Measurements from ENCODE around the gene NEK8. TPM values are rescaled to one million over a fixed set of nuclear protein-coding genes. Genes with fewer than 3 reads are reported as not detected.

Gene NEK8
- polyA plus RNA-seq, 1 donor from 2014 or later = 1.5 TPM

- no peak overlapping the region for H3K4me3 ChIP-seq (ENCODE audit: low read length)
- no peaks in the 10 kb centered on the region for H3K9me3 ChIP-seq (ENCODE audit: low read length)
- TF ChIP-seq MXI1 (conservative IDR thresholded peaks at IDR 0.05; ENCODE audit: poor library complexity, severe bottlenecking) = no peak
- no peak for TF ChIP-seq TAF1 (IDR thresholded peaks at IDR 0.05; ENCODE audit: low read depth)
- TF ChIP-seq CTCF (IDR thresholded peaks at IDR 0.05; ENCODE audit: poor library complexity, severe bottlenecking) = no peak
- no peak for TF ChIP-seq RAD21 (conservative IDR thresholded peaks at IDR 0.05)
- no peaks in the 10 kb centered on the region for H4K20me1 ChIP-seq (ENCODE audit: insufficient read depth)
- H3K9ac ChIP-seq (ENCODE audit: low read length) = no peak overlapping the region
- H3K9me2 ChIP-seq (ENCODE audit: insufficient read depth, low read length) = no peaks in the 10 kb centered on the region
- H2AFZ ChIP-seq (ENCODE audit: low read depth, low read length) = no peak overlapping the region
- H3F3A ChIP-seq (ENCODE audit: insufficient read depth, low read length, poor library complexity, severe bottlenecking) = no peaks in the 10 kb centered on the region
- no peak overlapping the region for H3K27ac ChIP-seq (ENCODE audit: low read length)
- no peaks in the 10 kb centered on the region for H3K79me2 ChIP-seq (replicated peaks; ENCODE audit: insufficient read depth, low read length)
- H3K4me2 ChIP-seq (ENCODE audit: low read length) = no peak overlapping the region
- H3K27me3 ChIP-seq (ENCODE audit: insufficient read depth, low read depth, low read length) = no peaks in the 10 kb centered on the region
- peaks cover 5% of the 10 kb centered on the region for H3K36me3 ChIP-seq (ENCODE audit: insufficient read depth, low read length)
These were observed 24.2 kb upstream of the NEK8 start for GRCh38 chr17:28704219-28704858.

- Histone ChIP-seq H3K27ac (ENCODE audit: low read length) (no peak overlapping the region), H3K27me3 (ENCODE audit: insufficient read depth, low read depth, low read length) (no peaks in the 10 kb centered on the region), H3K9me2 (ENCODE audit: insufficient read depth, low read length) (no peaks in the 10 kb centered on the region), H3K4me2 (ENCODE audit: low read length) (no peak overlapping the region), H3K9me3 (ENCODE audit: low read length) (no peaks in the 10 kb centered on the region), H2AFZ (ENCODE audit: low read depth, low read length) (no peak overlapping the region), H3F3A (ENCODE audit: insufficient read depth, low read length, poor library complexity, severe bottlenecking) (peaks cover 3% of the 10 kb centered on the region), H3K36me3 (ENCODE audit: insufficient read depth, low read length) (peaks cover 3% of the 10 kb centered on the region), H3K4me3 (ENCODE audit: low read length) (no peak overlapping the region), H3K79me2 (replicated peaks; ENCODE audit: insufficient read depth, low read length) (no peaks in the 10 kb centered on the region), H3K9ac (ENCODE audit: low read length) (no peak overlapping the region), H4K20me1 (ENCODE audit: insufficient read depth) (no peaks in the 10 kb centered on the region)
- no peak for TF ChIP-seq POLR2AphosphoS5 (IDR thresholded peaks at IDR 0.05)
- TF ChIP-seq REST (IDR thresholded peaks at IDR 0.05; ENCODE audit: borderline replicate concordance) = no peak
- no peak for TF ChIP-seq EP300 (conservative IDR thresholded peaks at IDR 0.05; ENCODE audit: poor library complexity, severe bottlenecking)
These were observed 23.4 kb upstream of the NEK8 start for GRCh38 chr17:28705074-28705659.

GRCh38 chr17:28705728-28706334, 22.8 kb upstream of the NEK8 start:
- Histone ChIP-seq H3K36me3 (ENCODE audit: insufficient read depth, low read length) (no peaks in the 10 kb centered on the region), H3K9ac (ENCODE audit: low read length) (no peak overlapping the region)

More at GRCh38 chr17:28705728-28706334, 22.8 kb upstream of the NEK8 start:
- Histone ChIP-seq H3K27me3 (ENCODE audit: insufficient read depth, low read depth, low read length) (no peaks in the 10 kb centered on the region), H2AFZ (ENCODE audit: low read depth, low read length) (no peak overlapping the region), H3K9me2 (ENCODE audit: insufficient read depth, low read length) (no peaks in the 10 kb centered on the region), H3K4me2 (ENCODE audit: low read length) (no peak overlapping the region), H3F3A (ENCODE audit: insufficient read depth, low read length, poor library complexity, severe bottlenecking) (peaks cover 3% of the 10 kb centered on the region), H3K4me3 (ENCODE audit: low read length) (no peak overlapping the region), H3K79me2 (replicated peaks; ENCODE audit: insufficient read depth, low read length) (no peaks in the 10 kb centered on the region), H3K9me3 (ENCODE audit: low read length) (no peaks in the 10 kb centered on the region), H3K27ac (ENCODE audit: low read length) (no peak overlapping the region), H4K20me1 (ENCODE audit: insufficient read depth) (no peaks in the 10 kb centered on the region)
- no peak for TF ChIP-seq CTCF (IDR thresholded peaks at IDR 0.05; ENCODE audit: poor library complexity, severe bottlenecking)
- no peak for TF ChIP-seq REST (IDR thresholded peaks at IDR 0.05; ENCODE audit: borderline replicate concordance)
